ENCODE data around the gene ATP6V1G1.

The ATP6V1G1 gene

GRCh38 chr9:114613087-114613486, 25.5 kb downstream of the ATP6V1G1 start:
- no peak for DNase-seq (ENCODE audit: low spot score)

GRCh38 chr9:114613919-114614318, 26.4 kb downstream of the ATP6V1G1 start:
- DNase-seq (ENCODE audit: low spot score) = no peak

- DNase-seq (ENCODE audit: low spot score) = no peak
These were observed 26.8 kb downstream of the ATP6V1G1 start for GRCh38 chr9:114614373-114614772.

GRCh38 chr9:114616684-114617520, 29.3 kb downstream of the ATP6V1G1 start:
- DNase-seq (ENCODE audit: low spot score) = no peak

- no peak for DNase-seq (ENCODE audit: low spot score)
These were observed 31.7 kb downstream of the ATP6V1G1 start for GRCh38 chr9:114619191-114619761.

- DNase-seq (ENCODE audit: low spot score) = no peak
These were observed 34.0 kb downstream of the ATP6V1G1 start for GRCh38 chr9:114621561-114621960.

GRCh38 chr9:114621975-114622609, 34.5 kb downstream of the ATP6V1G1 start:
- no peak for DNase-seq (ENCODE audit: low spot score)

- no peak for DNase-seq (ENCODE audit: low spot score)
These were observed 37.1 kb downstream of the ATP6V1G1 start for GRCh38 chr9:114624677-114625076.

GRCh38 chr9:114626415-114627020, 38.9 kb downstream of the ATP6V1G1 start:
- DNase-seq (ENCODE audit: low spot score) = no peak

GRCh38 chr9:114627553-114627952, 40.0 kb downstream of the ATP6V1G1 start:
- DNase-seq (ENCODE audit: low spot score) = no peak

GRCh38 chr9:114629563-114630090, 42.1 kb downstream of the ATP6V1G1 start:
- no peak for DNase-seq (ENCODE audit: low spot score)

- no peak for DNase-seq (ENCODE audit: low spot score)
These were observed 43.6 kb downstream of the ATP6V1G1 start for GRCh38 chr9:114631166-114631565.

- no peak for DNase-seq (ENCODE audit: low spot score)
These were observed 46.0 kb downstream of the ATP6V1G1 start for GRCh38 chr9:114633438-114634089.

- DNase-seq (ENCODE audit: low spot score) = no peak
These were observed 46.8 kb downstream of the ATP6V1G1 start for GRCh38 chr9:114634387-114634786.

GRCh38 chr9:114638404-114638803, 50.8 kb downstream of the ATP6V1G1 start:
- no peak for DNase-seq (ENCODE audit: low spot score)

GRCh38 chr9:114641967-114642366, 54.4 kb downstream of the ATP6V1G1 start:
- DNase-seq (ENCODE audit: low spot score) = no peak

GRCh38 chr9:114643001-114643400, 55.4 kb downstream of the ATP6V1G1 start:
- no peak for DNase-seq (ENCODE audit: low spot score)

- no peak for DNase-seq (ENCODE audit: low spot score)
These were observed 56.3 kb downstream of the ATP6V1G1 start for GRCh38 chr9:114643896-114644295.
